ENCODE measurements around the gene ZDHHC11B.

DNA sequence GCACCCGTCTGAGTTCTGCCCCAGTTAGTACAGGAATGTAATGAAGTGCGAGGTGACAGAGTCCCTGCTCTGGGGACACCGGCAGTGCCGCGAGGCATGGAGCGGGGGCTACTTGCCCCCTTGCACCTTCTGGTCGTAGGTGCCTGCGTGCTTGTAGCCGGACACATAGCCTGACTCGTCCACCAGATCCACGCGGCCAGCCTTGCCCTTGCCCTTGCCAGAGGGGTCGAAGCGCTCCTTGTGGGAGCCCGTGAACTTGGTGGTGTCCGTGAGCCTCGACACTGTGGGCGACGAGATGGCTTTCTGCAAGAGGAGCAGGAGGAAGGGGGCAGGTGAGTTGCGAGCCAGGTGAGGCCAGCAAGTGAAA, 119.6 kb downstream of the ZDHHC11B start:
- TF ChIP-seq YY1 (IDR thresholded peaks at IDR 0.05; ENCODE audit: insufficient read depth, insufficient read length), result no peak
- no peak for TF ChIP-seq ZNF274 (IDR thresholded peaks at IDR 0.05; ENCODE audit: low read depth, low read length)
